Gastrocnemius medialis (tissue), 4 donors: ENCODE results near the gene ANXA2. TPM values are rescaled to one million over a fixed set of nuclear protein-coding genes. Genes with fewer than 3 reads are reported as not detected.

ENCODE experiments used
- ATAC-seq, 2 donors: fragments of 150-250 bp; one replicate each; pipeline ENCODE4 v1.9.1; 2016
- DNase-seq, 2 donors: peaks; one replicate each; pipeline ENCODE4 v3.0.0-alpha.2; 2019
- H3K27ac ChIP-seq, 4 donors: fragments of 200-600 bp; sonication (generic); 1 replicate in 1 of 4; 2 replicates in 3 of 4; pipeline ENCODE4 v1.5.1; 2016 to 2018; ENCODE audit warnings: mild to moderate bottlenecking in 2 of 4, moderate library complexity in 1 of 4
- H3K27me3 ChIP-seq, 3 donors: fragments of 200-600 bp; sonication (generic) in 2 of 3; 1 replicate in 1 of 3; 2 replicates in 2 of 3; pipeline versions ENCODE4 v1.5.1 to v1.6.0; 2016 to 2019; ENCODE audit warnings: mild to moderate bottlenecking in 1 of 3, moderate library complexity in 1 of 3
- H3K36me3 ChIP-seq, 2 donors: fragments of 200-600 bp; sonication (generic) in 1 of 2; one replicate each; pipeline ENCODE4 v1.5.1; 2017 to 2018
- H3K4me1 ChIP-seq, 2 donors: fragments of 200-600 bp; sonication (generic) in 1 of 2; one replicate each; pipeline ENCODE4 v1.5.1; 2016 to 2017; ENCODE audit warnings: mild to moderate bottlenecking in 2 of 2
- H3K4me3 ChIP-seq, 4 donors: fragments of 200-600 bp; sonication (generic) in 3 of 4; 1 replicate in 1 of 4; 2 replicates in 3 of 4; pipeline ENCODE4 v1.5.1; 2016 to 2019; ENCODE audit warnings: mild to moderate bottlenecking in 2 of 4
- H3K9me3 ChIP-seq, 3 donors: fragments of 200-600 bp; sonication (generic) in 2 of 3; 1 replicate in 1 of 3; 2 replicates in 2 of 3; pipeline ENCODE4 v1.5.1; 2016 to 2019
- POLR2A ChIP-seq, 2 donors: fragments of 450-650 bp; IDR thresholded peaks; one replicate each; pipeline ENCODE4 v1.6.1; 2017; ENCODE audit warnings: antibody characterized with exemption in 2 of 2, mild to moderate bottlenecking in 2 of 2, moderate library complexity in 2 of 2
- in situ Hi-C, 4 donors: fragments of 200-750 bp; cut with MboI; loops; one replicate each; pipeline versions ENCODE4 v1.15.0 to v1.8.0; 2017; ENCODE audit warnings: low sequenced_read_pairs in 4 of 4
- intact Hi-C: fragments of 100-400 bp; cut with DNase I; formaldehyde crosslinking; loops from one replicate; pipeline ENCODE4 v1.15.1; 2023; ENCODE audit warnings: low total_unique reads
- total RNA-seq, 4 donors: library from RNA; depleted of rRNA; stranded (reverse); fragments of >200 nt; gene quantifications; one replicate each; pipeline versions ENCODE4 v1.1.0 to v1.2.3, GENCODE V29; 2016
- TF ChIP-seq, protein P1 (sequence below), 5 experiments: fragments of 450-650 bp in 3 of 5; fragments of 200-600 bp in 2 of 5; sonication (generic) in 2 of 5; IDR thresholded peaks in 4 of 5; conservative IDR thresholded peaks in 1 of 5; 1 replicate in 4 of 5; 2 replicates in 1 of 5; pipeline ENCODE4 v1.5.1; 2016 to 2019; ENCODE audit warnings: antibody characterized with exemption in 5 of 5, mild to moderate bottlenecking in 3 of 5, moderate library complexity in 3 of 5

The ANXA2 gene
- total RNA-seq, 4 donors from 2014 or later, result 266 to 386 (median 323) TPM

- peaks cover 0 to 40% of the 10 kb centered on the region in 2 donors for H3K36me3 ChIP-seq
- in situ Hi-C loops (loop anchor here in 1 of 4 donors (25.0 kb wide), 1 partner anchor 106 kb away; no protein-coding TSS in a partner anchor), intact Hi-C loops (no loop called here)
- DNase-seq (no peak), ATAC-seq (no peak)
- H3K27me3 ChIP-seq, result no peaks in the 10 kb centered on the region
- H3K27ac ChIP-seq, result no peak overlapping the region
- no peaks in the 10 kb centered on the region for H3K9me3 ChIP-seq
- TF ChIP-seq, protein P1, sequence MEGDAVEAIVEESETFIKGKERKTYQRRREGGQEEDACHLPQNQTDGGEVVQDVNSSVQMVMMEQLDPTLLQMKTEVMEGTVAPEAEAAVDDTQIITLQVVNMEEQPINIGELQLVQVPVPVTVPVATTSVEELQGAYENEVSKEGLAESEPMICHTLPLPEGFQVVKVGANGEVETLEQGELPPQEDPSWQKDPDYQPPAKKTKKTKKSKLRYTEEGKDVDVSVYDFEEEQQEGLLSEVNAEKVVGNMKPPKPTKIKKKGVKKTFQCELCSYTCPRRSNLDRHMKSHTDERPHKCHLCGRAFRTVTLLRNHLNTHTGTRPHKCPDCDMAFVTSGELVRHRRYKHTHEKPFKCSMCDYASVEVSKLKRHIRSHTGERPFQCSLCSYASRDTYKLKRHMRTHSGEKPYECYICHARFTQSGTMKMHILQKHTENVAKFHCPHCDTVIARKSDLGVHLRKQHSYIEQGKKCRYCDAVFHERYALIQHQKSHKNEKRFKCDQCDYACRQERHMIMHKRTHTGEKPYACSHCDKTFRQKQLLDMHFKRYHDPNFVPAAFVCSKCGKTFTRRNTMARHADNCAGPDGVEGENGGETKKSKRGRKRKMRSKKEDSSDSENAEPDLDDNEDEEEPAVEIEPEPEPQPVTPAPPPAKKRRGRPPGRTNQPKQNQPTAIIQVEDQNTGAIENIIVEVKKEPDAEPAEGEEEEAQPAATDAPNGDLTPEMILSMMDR (IDR thresholded peaks at IDR 0.05 in 4 of 5, conservative IDR thresholded peaks at IDR 0.05 in 1 of 5), result no peak
- TF ChIP-seq POLR2A (IDR thresholded peaks at IDR 0.05), result no peak
- H3K4me1 ChIP-seq, result peaks cover 4 to 15% of the 10 kb centered on the region in 2 donors
- no peak overlapping the region for H3K4me3 ChIP-seq
Measured at GRCh38 chr15:60343221-60343970, 54.4 kb downstream of the ANXA2 start.

GRCh38 chr15:60340207-60340921 lies 57.4 kb downstream of the ANXA2 start:
- no peak for DNase-seq
- Histone ChIP-seq H3K36me3 (peaks cover 0 to 10% of the 10 kb centered on the region in 2 donors), H3K4me3 (no peak overlapping the region), H3K27ac (no peak overlapping the region), H3K9me3 (no peaks in the 10 kb centered on the region), H3K4me1 (peaks cover 18 to 23% of the 10 kb centered on the region in 2 donors), H3K27me3 (no peaks in the 10 kb centered on the region)
- ATAC-seq, result no peak
- in situ Hi-C loops, result loop anchor here in 1 of 4 donors (25.0 kb wide), 1 partner anchor 103 kb away; no protein-coding TSS in a partner anchor
- intact Hi-C loops, result no loop called here
- TF ChIP-seq, protein P1 (IDR thresholded peaks at IDR 0.05 in 4 of 5, conservative IDR thresholded peaks at IDR 0.05 in 1 of 5), result no peak
- no peak for TF ChIP-seq POLR2A (IDR thresholded peaks at IDR 0.05)

DNA sequence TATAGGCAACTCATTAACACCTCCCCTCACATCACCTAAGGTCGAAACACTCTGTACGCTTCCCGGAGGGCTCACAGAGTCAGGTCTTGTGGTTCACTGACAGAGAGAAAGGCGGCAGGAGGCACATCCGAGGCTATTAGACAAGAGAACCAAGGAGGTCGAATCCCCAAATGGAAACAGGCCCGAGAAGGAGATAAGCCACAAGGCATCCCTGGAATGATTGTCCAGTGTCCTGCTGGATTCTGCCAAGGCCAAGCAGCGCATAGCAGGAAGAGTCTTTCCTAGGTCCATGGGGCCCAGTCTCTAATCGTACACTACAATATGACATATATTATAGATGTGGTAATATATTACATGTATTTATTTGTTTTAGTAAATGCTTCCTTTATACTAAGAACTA lies 58.5 kb downstream of the ANXA2 start:
- no peak for DNase-seq
- Histone ChIP-seq H3K4me1 (peaks cover 18 to 23% of the 10 kb centered on the region in 2 donors), H3K36me3 (no peaks in the 10 kb centered on the region), H3K27me3 (no peaks in the 10 kb centered on the region), H3K27ac (no peak overlapping the region), H3K9me3 (no peaks in the 10 kb centered on the region), H3K4me3 (no peak overlapping the region)
- no peak for ATAC-seq
- intact Hi-C loops (no loop called here), in situ Hi-C loops (loop anchor here in 1 of 4 donors (25.0 kb wide), 1 partner anchor 102 kb away; no protein-coding TSS in a partner anchor)
- TF ChIP-seq, protein P1 (IDR thresholded peaks at IDR 0.05 in 4 of 5, conservative IDR thresholded peaks at IDR 0.05 in 1 of 5), result no peak

GRCh38 chr15:60338810-60339209 lies 59.0 kb downstream of the ANXA2 start:
- in situ Hi-C loops (loop anchor here in 1 of 4 donors (25.0 kb wide), 1 partner anchor 102 kb away; no protein-coding TSS in a partner anchor), intact Hi-C loops (no loop called here)
- no peaks in the 10 kb centered on the region for H3K27me3 ChIP-seq
- H3K9me3 ChIP-seq, result no peaks in the 10 kb centered on the region
- no peak for ATAC-seq
- H3K27ac ChIP-seq, result no peak overlapping the region
- TF ChIP-seq, protein P1 (IDR thresholded peaks at IDR 0.05 in 4 of 5, conservative IDR thresholded peaks at IDR 0.05 in 1 of 5), result no peak
- TF ChIP-seq POLR2A (IDR thresholded peaks at IDR 0.05), result no peak
- H3K4me3 ChIP-seq, result no peak overlapping the region
- no peaks in the 10 kb centered on the region for H3K36me3 ChIP-seq
- peaks cover 18 to 23% of the 10 kb centered on the region in 2 donors for H3K4me1 ChIP-seq
- DNase-seq, result no peak
